HepG2 (cell line): ENCODE data around the gene FCMR. TPM values are rescaled to one million over a fixed set of nuclear protein-coding genes. Genes with fewer than 3 reads are reported as not detected.

ENCODE experiments used
- FOXO1 ChIP-seq: sonication (generic); formaldehyde crosslinking; IDR thresholded peaks from 2 replicates; pipeline ENCODE4 v1.4.0; 2020; ENCODE audit warnings: missing genetic modification reagents
- GABPA ChIP-seq, 2 experiments: IDR thresholded peaks; 2 replicates each; pipeline ENCODE4 v1.6.1; 2011 to 2016; ENCODE audit warnings: low read depth in 2 of 2, low read length in 1 of 2, missing biosample characterization in 1 of 2, missing genetic modification characterization in 1 of 2
- KDM4B ChIP-seq: sonication (generic); formaldehyde crosslinking; IDR thresholded peaks from 2 replicates; pipeline ENCODE4 v1.4.0; 2020; ENCODE audit warnings: missing genetic modification reagents
- MIXL1 ChIP-seq: IDR thresholded peaks from 2 replicates; pipeline ENCODE4 v1.6.1; 2016
- NAIF1 ChIP-seq: sonication (generic); formaldehyde crosslinking; IDR thresholded peaks from 2 replicates; pipeline ENCODE4 v1.5.0; 2020; ENCODE audit warnings: mild to moderate bottlenecking, missing genetic modification reagents, borderline replicate concordance
- PREB ChIP-seq: sonication (generic); formaldehyde crosslinking; IDR thresholded peaks from 2 replicates; pipeline ENCODE4 v1.4.0; 2020; ENCODE audit warnings: missing genetic modification reagents
- RERE ChIP-seq: IDR thresholded peaks from 2 replicates; pipeline ENCODE4 v1.6.1; 2016; ENCODE audit warnings: low read depth, missing genetic modification reagents, missing compliant biosample characterization
- SNAPC4 ChIP-seq: sonication (generic); formaldehyde crosslinking; IDR thresholded peaks from 2 replicates; pipeline ENCODE4 v1.4.0; 2020; ENCODE audit warnings: mild to moderate bottlenecking, missing genetic modification reagents
- ZIK1 ChIP-seq: sonication (generic); formaldehyde crosslinking; IDR thresholded peaks from 2 replicates; pipeline ENCODE4 v1.5.0; 2020; ENCODE audit warnings: mild to moderate bottlenecking, low read depth, missing genetic modification reagents, borderline replicate concordance
- ZNF850 ChIP-seq: sonication (generic); formaldehyde crosslinking; conservative IDR thresholded peaks from 2 replicates; pipeline ENCODE4 v1.9.0; 2021; ENCODE audit warnings: mild to moderate bottlenecking, missing genetic modification reagents
- polyA plus RNA-seq, 8 experiments: library from polyadenylated mRNA; depleted of rRNA in 3 of 8; stranded (reverse) in 7 of 8; unstranded in 1 of 8; fragments of >200 nt; fragmentation: Illumina TruSeq in 4 of 8; extraction: Trizol in 4 of 8; gene quantifications; 2 replicates each; pipeline versions ENCODE4 v1.2.1 to v1.2.3, GENCODE V29; 2011 to 2016; ENCODE audit warnings: low read depth in 4 of 8, missing spikeins in 1 of 8, mixed read lengths in 1 of 8; ENCODE audit not compliant: insufficient read depth in 1 of 8
- total RNA-seq, 5 experiments: library from RNA; depleted of rRNA; stranded (reverse); fragments of >200 nt; fragmentation: Illumina TruSeq; extraction: Trizol; gene quantifications; 2 replicates each; pipeline ENCODE4 v1.2.3, GENCODE V29; 2016; ENCODE audit warnings: low read depth in 1 of 5
- TF ChIP-seq, protein P1 (sequence below): sonication (generic); formaldehyde crosslinking; conservative IDR thresholded peaks from 2 replicates; pipeline ENCODE4 v1.4.0; 2020; ENCODE audit warnings: missing genetic modification reagents
- TF ChIP-seq, protein P2 (sequence below): sonication (generic); formaldehyde crosslinking; IDR thresholded peaks from 2 replicates; pipeline ENCODE4 v1.4.0; 2020; ENCODE audit warnings: mild to moderate bottlenecking, missing genetic modification reagents, borderline replicate concordance

The FCMR gene
- total and polyA plus RNA-seq, 2 of the 13 experiments (the other 11 are each of a cell fraction or from before 2014, with no cell fraction given), result not detected

GRCh38 chr1:206935491-206936067 lies 13.8 kb upstream of the FCMR start (continued):
- TF ChIP-seq SNAPC4 (CRISPR knock-in tag) (no peak), RERE (CRISPR knock-in tag) (no peak), NAIF1 (CRISPR knock-in tag) (no peak), ZIK1 (CRISPR knock-in tag) (no peak), MIXL1 (CRISPR knock-in tag) (peak; percentile 43; the same call in 1 of the 2 replicates), GABPA (IDR thresholded peaks at IDR 0.05; ENCODE audit: low read depth, low read length) (no peak), GABPA (CRISPR knock-in tag; IDR thresholded peaks at IDR 0.05; ENCODE audit: low read depth) (no peak), ZNF850 (CRISPR knock-in tag) (no peak), FOXO1 (CRISPR knock-in tag) (no peak), PREB (CRISPR knock-in tag) (no peak), KDM4B (CRISPR knock-in tag) (no peak)
- TF ChIP-seq, protein P1, sequence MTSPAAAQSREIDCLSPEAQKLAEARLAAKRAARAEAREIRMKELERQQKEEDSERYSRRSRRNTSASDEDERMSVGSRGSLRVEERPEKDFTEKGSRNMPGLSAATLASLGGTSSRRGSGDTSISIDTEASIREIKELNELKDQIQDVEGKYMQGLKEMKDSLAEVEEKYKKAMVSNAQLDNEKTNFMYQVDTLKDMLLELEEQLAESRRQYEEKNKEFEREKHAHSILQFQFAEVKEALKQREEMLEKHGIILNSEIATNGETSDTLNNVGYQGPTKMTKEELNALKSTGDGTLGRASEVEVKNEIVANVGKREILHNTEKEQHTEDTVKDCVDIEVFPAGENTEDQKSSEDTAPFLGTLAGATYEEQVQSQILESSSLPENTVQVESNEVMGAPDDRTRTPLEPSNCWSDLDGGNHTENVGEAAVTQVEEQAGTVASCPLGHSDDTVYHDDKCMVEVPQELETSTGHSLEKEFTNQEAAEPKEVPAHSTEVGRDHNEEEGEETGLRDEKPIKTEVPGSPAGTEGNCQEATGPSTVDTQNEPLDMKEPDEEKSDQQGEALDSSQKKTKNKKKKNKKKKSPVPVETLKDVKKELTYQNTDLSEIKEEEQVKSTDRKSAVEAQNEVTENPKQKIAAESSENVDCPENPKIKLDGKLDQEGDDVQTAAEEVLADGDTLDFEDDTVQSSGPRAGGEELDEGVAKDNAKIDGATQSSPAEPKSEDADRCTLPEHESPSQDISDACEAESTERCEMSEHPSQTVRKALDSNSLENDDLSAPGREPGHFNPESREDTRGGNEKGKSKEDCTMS, result no peak
- TF ChIP-seq, protein P2, sequence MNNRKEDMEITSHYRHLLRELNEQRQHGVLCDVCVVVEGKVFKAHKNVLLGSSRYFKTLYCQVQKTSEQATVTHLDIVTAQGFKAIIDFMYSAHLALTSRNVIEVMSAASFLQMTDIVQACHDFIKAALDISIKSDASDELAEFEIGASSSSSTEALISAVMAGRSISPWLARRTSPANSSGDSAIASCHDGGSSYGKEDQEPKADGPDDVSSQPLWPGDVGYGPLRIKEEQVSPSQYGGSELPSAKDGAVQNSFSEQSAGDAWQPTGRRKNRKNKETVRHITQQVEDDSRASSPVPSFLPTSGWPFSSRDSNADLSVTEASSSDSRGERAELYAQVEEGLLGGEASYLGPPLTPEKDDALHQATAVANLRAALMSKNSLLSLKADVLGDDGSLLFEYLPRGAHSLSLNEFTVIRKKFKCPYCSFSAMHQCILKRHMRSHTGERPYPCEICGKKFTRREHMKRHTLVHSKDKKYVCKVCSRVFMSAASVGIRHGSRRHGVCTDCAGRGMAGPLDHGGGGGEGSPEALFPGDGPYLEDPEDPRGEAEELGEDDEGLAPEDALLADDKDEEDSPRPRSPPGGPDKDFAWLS (CRISPR knock-in tag), result no peak
